C4-2B (cell line): Measurements from ENCODE around the gene ADAP1.

ENCODE experiments used
- H3K27ac ChIP-seq: fragments of 450-650 bp; 2 replicates; pipeline ENCODE4 v1.5.1; 2017
- CTCF ChIP-seq: fragments of 450-650 bp; conservative IDR thresholded peaks from 2 replicates; pipeline ENCODE4 v1.5.1; 2017; ENCODE audit warnings: mild to moderate bottlenecking
- ZFX ChIP-seq: fragments of 450-650 bp; IDR thresholded peaks from 2 replicates; pipeline ENCODE4 v1.6.1; 2017

Gene ADAP1

GRCh38 chr7:932651-932975 lies 21.9 kb downstream of the ADAP1 start:
- H3K27ac ChIP-seq = no peak overlapping the region
- no peak for TF ChIP-seq CTCF
- no peak for TF ChIP-seq ZFX

- TF ChIP-seq ZFX = no peak
- TF ChIP-seq CTCF = no peak
- H3K27ac ChIP-seq = no peak overlapping the region
Measured at GRCh38 chr7:931871-932650, 22.4 kb downstream of the ADAP1 start.

- TF ChIP-seq CTCF (no peak), ZFX (no peak)
- H3K27ac ChIP-seq = no peak overlapping the region
Measured at GRCh38 chr7:930975-931758, 23.3 kb downstream of the ADAP1 start.

- TF ChIP-seq CTCF (no peak), ZFX (no peak)
Measured at GRCh38 chr7:929311-929711, 25.2 kb downstream of the ADAP1 start.

GRCh38 chr7:927031-927671 lies 27.3 kb downstream of the ADAP1 start:
- H3K27ac ChIP-seq = no peak overlapping the region
- TF ChIP-seq CTCF (no peak), ZFX (no peak)

More at GRCh38 chr7:929311-929711, 25.2 kb downstream of the ADAP1 start:
- no peak overlapping the region for H3K27ac ChIP-seq

GRCh38 chr7:926061-927030 lies 28.1 kb downstream of the ADAP1 start:
- no peak for TF ChIP-seq ZFX
- TF ChIP-seq CTCF = no peak
- no peak overlapping the region for H3K27ac ChIP-seq
